Measurements from ENCODE around the gene DLL1.

The DLL1 gene

DNA sequence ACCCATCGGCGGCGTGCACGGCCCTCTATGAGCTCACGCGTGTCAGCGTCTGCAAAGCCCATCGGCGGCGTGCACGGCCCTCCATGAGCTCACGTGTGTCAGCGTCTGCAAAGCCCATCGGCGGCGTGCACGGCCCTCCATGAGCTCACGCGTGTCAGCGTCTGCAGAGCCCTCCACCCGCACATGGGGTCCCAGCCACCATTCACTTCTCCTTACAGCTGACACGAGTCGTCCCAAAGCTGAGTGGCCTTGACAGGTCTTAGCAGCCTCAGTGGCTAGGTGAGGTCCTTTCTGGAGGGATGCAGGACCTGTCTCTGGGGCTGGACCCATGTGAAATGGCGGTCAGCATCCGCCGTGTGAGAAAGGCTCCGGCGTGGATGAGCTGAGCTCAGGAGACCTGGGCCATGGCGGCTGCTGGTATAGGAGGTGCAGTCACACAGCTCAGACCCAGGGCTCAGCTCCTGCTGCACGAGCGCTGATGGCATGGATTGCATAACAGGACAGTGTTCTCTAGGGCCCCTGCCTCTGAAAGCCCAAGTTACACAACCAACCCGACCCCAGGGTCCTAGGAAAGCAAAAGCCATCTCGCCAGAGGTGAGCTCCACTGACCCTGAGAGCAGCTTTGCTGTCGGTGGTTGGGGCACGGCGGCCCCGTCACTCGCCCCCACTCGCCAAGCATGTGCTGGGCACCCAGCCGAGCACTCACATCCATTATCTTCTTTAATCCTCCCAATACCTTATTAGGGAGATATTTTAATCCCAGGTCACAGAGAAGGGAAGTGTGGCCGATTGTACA lies 38.9 kb downstream of the DLL1 start:
- Histone ChIP-seq H3K4me2 (ENCODE audit: low read depth, low read length) (no peak overlapping the region), H3K9ac (ENCODE audit: low read length) (no peak overlapping the region), H3K9me2 (replicated peaks; ENCODE audit: insufficient read depth, low read length) (no peaks in the 10 kb centered on the region), H3K4me1 (ENCODE audit: low read length) (no peaks in the 10 kb centered on the region), H3K9me3 (replicated peaks; ENCODE audit: insufficient read depth, low read length) (no peaks in the 10 kb centered on the region), H3K36me3 (replicated peaks; ENCODE audit: insufficient read depth, low read length) (no peaks in the 10 kb centered on the region), H4K20me1 (ENCODE audit: insufficient read depth, low read length) (no peaks in the 10 kb centered on the region), H2AFZ (ENCODE audit: low read length) (no peak overlapping the region), H3K4me3 (ENCODE audit: low read length) (no peak overlapping the region), H3K27me3 (replicated peaks; ENCODE audit: insufficient read depth, low read length) (peaks cover 8% of the 10 kb centered on the region; the same call in 1 of the 2 replicates), H3F3A (ENCODE audit: insufficient read depth, low read length) (no peaks in the 10 kb centered on the region), H3K27ac (ENCODE audit: low read length) (no peak overlapping the region), H3K79me2 (ENCODE audit: low read length) (no peaks in the 10 kb centered on the region)
- TF ChIP-seq EZH2phosphoT487 (IDR thresholded peaks at IDR 0.05; ENCODE audit: low read length) (no peak), EZH2 (optimal IDR thresholded peaks at IDR 0.05; ENCODE audit: low read depth, low read length) (no peak)
- TF ChIP-seq, protein P1, sequence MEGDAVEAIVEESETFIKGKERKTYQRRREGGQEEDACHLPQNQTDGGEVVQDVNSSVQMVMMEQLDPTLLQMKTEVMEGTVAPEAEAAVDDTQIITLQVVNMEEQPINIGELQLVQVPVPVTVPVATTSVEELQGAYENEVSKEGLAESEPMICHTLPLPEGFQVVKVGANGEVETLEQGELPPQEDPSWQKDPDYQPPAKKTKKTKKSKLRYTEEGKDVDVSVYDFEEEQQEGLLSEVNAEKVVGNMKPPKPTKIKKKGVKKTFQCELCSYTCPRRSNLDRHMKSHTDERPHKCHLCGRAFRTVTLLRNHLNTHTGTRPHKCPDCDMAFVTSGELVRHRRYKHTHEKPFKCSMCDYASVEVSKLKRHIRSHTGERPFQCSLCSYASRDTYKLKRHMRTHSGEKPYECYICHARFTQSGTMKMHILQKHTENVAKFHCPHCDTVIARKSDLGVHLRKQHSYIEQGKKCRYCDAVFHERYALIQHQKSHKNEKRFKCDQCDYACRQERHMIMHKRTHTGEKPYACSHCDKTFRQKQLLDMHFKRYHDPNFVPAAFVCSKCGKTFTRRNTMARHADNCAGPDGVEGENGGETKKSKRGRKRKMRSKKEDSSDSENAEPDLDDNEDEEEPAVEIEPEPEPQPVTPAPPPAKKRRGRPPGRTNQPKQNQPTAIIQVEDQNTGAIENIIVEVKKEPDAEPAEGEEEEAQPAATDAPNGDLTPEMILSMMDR (IDR thresholded peaks at IDR 0.05; ENCODE audit: low read length) = no peak
- no peak for DNase-seq

- H3F3A ChIP-seq (ENCODE audit: insufficient read depth, low read length) = no peaks in the 10 kb centered on the region
- H3K27ac ChIP-seq (ENCODE audit: low read length) = no peak overlapping the region
- H2AFZ ChIP-seq (ENCODE audit: low read length) = no peak overlapping the region
- H3K4me3 ChIP-seq (ENCODE audit: low read length) = no peak overlapping the region
- no peak for DNase-seq
- H3K4me1 ChIP-seq (ENCODE audit: low read length) = no peaks in the 10 kb centered on the region
- no peaks in the 10 kb centered on the region for H4K20me1 ChIP-seq (ENCODE audit: insufficient read depth, low read length)
- H3K79me2 ChIP-seq (ENCODE audit: low read length) = no peaks in the 10 kb centered on the region
- no peak overlapping the region for H3K4me2 ChIP-seq (ENCODE audit: low read depth, low read length)
- H3K9me2 ChIP-seq (replicated peaks; ENCODE audit: insufficient read depth, low read length) = no peaks in the 10 kb centered on the region
- peaks cover 8% of the 10 kb centered on the region; the same call in 1 of the 2 replicates for H3K27me3 ChIP-seq (replicated peaks; ENCODE audit: insufficient read depth, low read length)
- H3K9me3 ChIP-seq (replicated peaks; ENCODE audit: insufficient read depth, low read length) = no peaks in the 10 kb centered on the region
- no peaks in the 10 kb centered on the region for H3K36me3 ChIP-seq (replicated peaks; ENCODE audit: insufficient read depth, low read length)
- H3K9ac ChIP-seq (ENCODE audit: low read length) = no peak overlapping the region
- TF ChIP-seq EZH2 (optimal IDR thresholded peaks at IDR 0.05; ENCODE audit: low read depth, low read length) (no peak), EZH2phosphoT487 (IDR thresholded peaks at IDR 0.05; ENCODE audit: low read length) (no peak)
- TF ChIP-seq, protein P1 (IDR thresholded peaks at IDR 0.05; ENCODE audit: low read length) = no peak
Observed at GRCh38 chr6:170250981-170251775, 39.7 kb downstream of the DLL1 start.

DNA sequence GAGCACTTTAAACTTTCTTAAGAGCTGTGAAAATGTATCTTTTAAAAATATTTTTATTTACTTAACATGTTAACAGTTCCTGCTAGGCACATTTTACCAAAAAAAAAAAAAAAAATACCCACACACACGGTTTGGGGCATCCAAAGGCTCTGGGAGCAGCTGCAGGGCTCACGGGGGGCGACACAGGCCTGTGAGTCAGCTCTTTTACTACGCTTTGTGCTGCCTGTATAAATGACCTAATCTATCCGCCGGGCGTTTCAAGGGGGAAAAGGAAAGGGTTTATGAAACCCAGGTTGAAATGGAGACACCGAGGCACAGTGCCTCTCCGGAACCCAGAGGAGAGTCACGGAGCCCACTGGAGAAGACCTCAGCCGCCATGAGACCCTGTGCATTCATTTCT lies 40.4 kb downstream of the DLL1 start:
- H3K27ac ChIP-seq (ENCODE audit: low read length) = no peak overlapping the region
- H3K4me3 ChIP-seq (ENCODE audit: low read length) = no peak overlapping the region
- TF ChIP-seq EZH2 (optimal IDR thresholded peaks at IDR 0.05; ENCODE audit: low read depth, low read length) = no peak
- TF ChIP-seq, protein P1 (IDR thresholded peaks at IDR 0.05; ENCODE audit: low read length) = no peak
- TF ChIP-seq EZH2phosphoT487 (IDR thresholded peaks at IDR 0.05; ENCODE audit: low read length) = no peak
- no peaks in the 10 kb centered on the region for H3K9me3 ChIP-seq (replicated peaks; ENCODE audit: insufficient read depth, low read length)
- H3K79me2 ChIP-seq (ENCODE audit: low read length) = no peaks in the 10 kb centered on the region
- H3F3A ChIP-seq (ENCODE audit: insufficient read depth, low read length) = no peaks in the 10 kb centered on the region
- H2AFZ ChIP-seq (ENCODE audit: low read length) = no peak overlapping the region
- no peaks in the 10 kb centered on the region for H3K36me3 ChIP-seq (replicated peaks; ENCODE audit: insufficient read depth, low read length)
- no peak overlapping the region for H3K9ac ChIP-seq (ENCODE audit: low read length)
- no peak overlapping the region for H3K4me2 ChIP-seq (ENCODE audit: low read depth, low read length)
- peaks cover 12% of the 10 kb centered on the region; the same call in 1 of the 2 replicates for H3K27me3 ChIP-seq (replicated peaks; ENCODE audit: insufficient read depth, low read length)
- DNase-seq = no peak
- H4K20me1 ChIP-seq (ENCODE audit: insufficient read depth, low read length) = no peaks in the 10 kb centered on the region
- no peaks in the 10 kb centered on the region for H3K9me2 ChIP-seq (replicated peaks; ENCODE audit: insufficient read depth, low read length)
- H3K4me1 ChIP-seq (ENCODE audit: low read length) = no peaks in the 10 kb centered on the region

All from MM.1S (cell line).